ENCODE data around the gene NCKAP5.
"Not testable (repeated sequence)": the region's sequence is repeated elsewhere in the genome, so short reads cannot be mapped to it uniquely, and the experiment has no call there.

The NCKAP5 gene

GRCh38 chr2:133248264-133248663 lies 320.0 kb downstream of the NCKAP5 start:
- DNase-seq: no peak

GRCh38 chr2:133247631-133248030 lies 320.6 kb downstream of the NCKAP5 start:
- DNase-seq: no peak

- no peak for DNase-seq
These were observed 327.1 kb downstream of the NCKAP5 start for GRCh38 chr2:133241224-133241571.

- no peak for DNase-seq
These were observed 327.6 kb downstream of the NCKAP5 start for GRCh38 chr2:133240491-133241223.

- no peak for DNase-seq
These were observed 332.3 kb downstream of the NCKAP5 start for GRCh38 chr2:133235968-133236367.

GRCh38 chr2:133232556-133232955 lies 335.7 kb downstream of the NCKAP5 start:
- no peak for DNase-seq

- DNase-seq: no peak
These were observed 337.0 kb downstream of the NCKAP5 start for GRCh38 chr2:133231264-133231663.

GRCh38 chr2:133229974-133230373 lies 338.3 kb downstream of the NCKAP5 start:
- no peak for DNase-seq

GRCh38 chr2:133223226-133223625 lies 345.0 kb downstream of the NCKAP5 start:
- DNase-seq: no peak

- no peak for DNase-seq
These were observed 346.9 kb downstream of the NCKAP5 start for GRCh38 chr2:133221398-133221797.

GRCh38 chr2:133218204-133218603 lies 350.1 kb downstream of the NCKAP5 start:
- DNase-seq: no peak

GRCh38 chr2:133215477-133215876 lies 352.8 kb downstream of the NCKAP5 start:
- no peak for DNase-seq

- no peak for DNase-seq
These were observed 354.6 kb downstream of the NCKAP5 start for GRCh38 chr2:133213651-133214050.

- DNase-seq: no peak
These were observed 358.9 kb downstream of the NCKAP5 start for GRCh38 chr2:133209325-133209724.

GRCh38 chr2:133206666-133207065 lies 361.6 kb downstream of the NCKAP5 start:
- DNase-seq: not testable (repeated sequence)

GRCh38 chr2:133204421-133204820 lies 363.8 kb downstream of the NCKAP5 start:
- no peak for DNase-seq

- DNase-seq: no peak
These were observed 367.4 kb downstream of the NCKAP5 start for GRCh38 chr2:133200684-133201421.

GRCh38 chr2:133198678-133199077 lies 369.6 kb downstream of the NCKAP5 start:
- no peak for DNase-seq

GRCh38 chr2:133197156-133197555 lies 371.1 kb downstream of the NCKAP5 start:
- no peak for DNase-seq

- DNase-seq: no peak
These were observed 373.4 kb downstream of the NCKAP5 start for GRCh38 chr2:133194777-133195335.

GRCh38 chr2:133194362-133194655 lies 374.0 kb downstream of the NCKAP5 start:
- no peak for DNase-seq

GRCh38 chr2:133193544-133194361 lies 374.5 kb downstream of the NCKAP5 start:
- no peak for DNase-seq

GRCh38 chr2:133192028-133192427 lies 376.2 kb downstream of the NCKAP5 start:
- DNase-seq: no peak

- no peak for DNase-seq
These were observed 391.1 kb downstream of the NCKAP5 start for GRCh38 chr2:133177196-133177595.
